ENCODE results near the gene PTN. TPM values are rescaled to one million over a fixed set of nuclear protein-coding genes. Genes with fewer than 3 reads are reported as not detected.
A peak's percentile ranks its signal among the peaks of the same experiment; 100 is the strongest.

Gene PTN
- total RNA-seq, 1 donor from 2014 or later, result 271 TPM

GRCh38 chr7:137297551-137298463 is 45.7 kb downstream of the PTN start:
- no peaks in the 10 kb centered on the region for H3K27me3 Mint-ChIP-seq
- no peak overlapping the region for H3K27ac Mint-ChIP-seq
- peak overlapping the region; percentile 3 for H3K4me3 Mint-ChIP-seq
- peaks cover 3% of the 10 kb centered on the region for H3K36me3 Mint-ChIP-seq
- TF ChIP-seq, protein P1, sequence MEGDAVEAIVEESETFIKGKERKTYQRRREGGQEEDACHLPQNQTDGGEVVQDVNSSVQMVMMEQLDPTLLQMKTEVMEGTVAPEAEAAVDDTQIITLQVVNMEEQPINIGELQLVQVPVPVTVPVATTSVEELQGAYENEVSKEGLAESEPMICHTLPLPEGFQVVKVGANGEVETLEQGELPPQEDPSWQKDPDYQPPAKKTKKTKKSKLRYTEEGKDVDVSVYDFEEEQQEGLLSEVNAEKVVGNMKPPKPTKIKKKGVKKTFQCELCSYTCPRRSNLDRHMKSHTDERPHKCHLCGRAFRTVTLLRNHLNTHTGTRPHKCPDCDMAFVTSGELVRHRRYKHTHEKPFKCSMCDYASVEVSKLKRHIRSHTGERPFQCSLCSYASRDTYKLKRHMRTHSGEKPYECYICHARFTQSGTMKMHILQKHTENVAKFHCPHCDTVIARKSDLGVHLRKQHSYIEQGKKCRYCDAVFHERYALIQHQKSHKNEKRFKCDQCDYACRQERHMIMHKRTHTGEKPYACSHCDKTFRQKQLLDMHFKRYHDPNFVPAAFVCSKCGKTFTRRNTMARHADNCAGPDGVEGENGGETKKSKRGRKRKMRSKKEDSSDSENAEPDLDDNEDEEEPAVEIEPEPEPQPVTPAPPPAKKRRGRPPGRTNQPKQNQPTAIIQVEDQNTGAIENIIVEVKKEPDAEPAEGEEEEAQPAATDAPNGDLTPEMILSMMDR (conservative IDR thresholded peaks at IDR 0.05), result no peak
- H3K4me1 Mint-ChIP-seq (ENCODE audit: unreplicated experiment), result peaks cover 50% of the 10 kb centered on the region
- H3K9me3 Mint-ChIP-seq, result no peaks in the 10 kb centered on the region
- DNase-seq (ENCODE audit: extremely low spot score, unreplicated experiment), result no peak

GRCh38 chr7:137296576-137296975 is 47.0 kb downstream of the PTN start:
- H3K4me1 Mint-ChIP-seq (ENCODE audit: unreplicated experiment), result peaks cover 42% of the 10 kb centered on the region
- DNase-seq (ENCODE audit: extremely low spot score, unreplicated experiment), result no peak
- TF ChIP-seq, protein P1 (conservative IDR thresholded peaks at IDR 0.05), result no peak
- H3K36me3 Mint-ChIP-seq, result no peaks in the 10 kb centered on the region
- H3K9me3 Mint-ChIP-seq, result no peaks in the 10 kb centered on the region
- H3K27me3 Mint-ChIP-seq, result no peaks in the 10 kb centered on the region
- H3K27ac Mint-ChIP-seq, result no peak overlapping the region
- no peak overlapping the region for H3K4me3 Mint-ChIP-seq

GRCh38 chr7:137295739-137296324 is 47.7 kb downstream of the PTN start:
- no peaks in the 10 kb centered on the region for H3K9me3 Mint-ChIP-seq
- peaks cover 41% of the 10 kb centered on the region for H3K4me1 Mint-ChIP-seq (ENCODE audit: unreplicated experiment)

GRCh38 chr7:137289101-137289500 is 54.4 kb downstream of the PTN start:
- H3K36me3 Mint-ChIP-seq, result peaks cover 13% of the 10 kb centered on the region
- no peak for DNase-seq (ENCODE audit: extremely low spot score, unreplicated experiment)
- H3K27ac Mint-ChIP-seq, result no peak overlapping the region
- no peaks in the 10 kb centered on the region for H3K4me1 Mint-ChIP-seq (ENCODE audit: unreplicated experiment)
- TF ChIP-seq, protein P1 (conservative IDR thresholded peaks at IDR 0.05), result no peak
- no peaks in the 10 kb centered on the region for H3K9me3 Mint-ChIP-seq
- H3K27me3 Mint-ChIP-seq, result no peaks in the 10 kb centered on the region
- H3K4me3 Mint-ChIP-seq, result no peak overlapping the region

More at GRCh38 chr7:137295739-137296324, 47.7 kb downstream of the PTN start:
- H3K27me3 Mint-ChIP-seq, result no peaks in the 10 kb centered on the region
- no peak overlapping the region for H3K27ac Mint-ChIP-seq
- H3K36me3 Mint-ChIP-seq, result no peaks in the 10 kb centered on the region
- no peak overlapping the region for H3K4me3 Mint-ChIP-seq
- no peak for DNase-seq (ENCODE audit: extremely low spot score, unreplicated experiment)
- TF ChIP-seq, protein P1 (conservative IDR thresholded peaks at IDR 0.05), result no peak

DNA sequence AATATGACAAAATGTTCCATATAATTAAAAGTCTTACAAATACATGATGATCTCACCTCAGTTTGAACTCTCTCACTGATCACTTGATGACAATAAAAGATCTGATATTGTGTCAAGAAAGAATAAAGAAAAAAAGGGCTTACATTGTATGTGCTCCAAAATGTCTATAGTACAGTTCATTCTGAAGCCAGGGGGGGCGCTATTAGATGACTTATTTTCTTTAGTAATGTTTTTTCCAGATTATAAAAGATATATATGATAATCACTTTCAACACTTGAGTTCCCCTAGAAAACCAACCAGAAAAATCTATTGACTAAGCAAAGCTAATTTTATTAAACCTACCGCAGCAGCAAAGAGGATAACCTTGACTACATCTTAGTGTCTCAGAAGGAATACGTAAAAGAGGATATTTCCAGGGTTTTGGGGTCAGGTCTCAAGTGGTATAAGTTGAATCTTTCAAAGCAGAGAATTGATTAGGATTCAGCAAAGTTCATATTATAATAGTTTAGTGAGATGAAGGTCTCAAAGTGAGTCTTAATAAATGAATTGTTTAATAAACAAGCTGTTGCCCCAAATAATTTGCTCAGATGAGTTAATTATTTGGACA is 55.8 kb downstream of the PTN start:
- Mint-ChIP-seq H3K9me3 (no peaks in the 10 kb centered on the region), H3K27me3 (no peaks in the 10 kb centered on the region), H3K27ac (no peak overlapping the region), H3K4me1 (ENCODE audit: unreplicated experiment) (no peaks in the 10 kb centered on the region), H3K36me3 (peaks cover 16% of the 10 kb centered on the region), H3K4me3 (no peak overlapping the region)
- TF ChIP-seq, protein P1 (conservative IDR thresholded peaks at IDR 0.05), result peak; percentile 75
- no peak for DNase-seq (ENCODE audit: extremely low spot score, unreplicated experiment)
